ENCODE measurements around the gene ALX4.

Gene ALX4

DNA sequence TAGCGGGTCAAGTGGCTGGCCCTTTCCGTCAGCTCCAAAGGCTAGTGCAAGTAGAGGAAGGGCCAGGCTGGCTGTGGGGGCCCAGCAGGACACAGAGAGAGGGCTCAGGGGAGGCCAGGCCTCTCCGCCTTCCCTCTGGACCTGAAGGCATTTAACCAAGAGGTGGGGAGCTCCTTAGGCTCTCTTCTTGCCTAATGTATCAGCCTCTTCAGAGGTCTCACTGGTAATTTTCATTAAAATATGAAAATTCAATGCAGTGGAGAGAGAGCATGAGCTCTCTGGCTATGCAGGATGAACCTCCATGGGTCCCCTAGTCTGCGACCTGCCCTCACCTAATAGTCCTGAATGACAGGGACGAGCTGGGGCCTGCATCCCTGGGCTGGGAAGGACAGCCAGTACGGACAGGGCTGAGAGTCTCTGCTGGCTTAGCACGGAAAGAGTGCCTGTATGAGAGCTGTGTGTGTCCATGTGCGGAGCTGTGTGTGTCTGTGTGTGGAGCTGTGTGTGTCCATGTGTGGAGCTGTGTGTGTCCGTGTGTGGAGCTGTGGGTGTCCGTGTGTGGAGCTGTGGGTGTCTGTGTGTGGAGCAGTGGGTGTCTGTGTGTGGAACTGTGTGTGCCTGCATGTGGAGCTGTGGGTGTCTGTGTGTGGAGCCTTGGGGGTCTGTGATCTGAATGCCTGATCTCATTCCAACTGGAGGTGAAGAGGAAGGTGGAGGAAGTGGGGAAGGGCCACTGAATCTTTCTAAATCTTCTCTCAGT lies 2.4 kb downstream of the ALX4 start:
- Histone ChIP-seq H3K36me3 (ENCODE audit: insufficient read depth, low read length) (no peaks in the 10 kb centered on the region), H3K4me3 (ENCODE audit: low read length) (no peak overlapping the region), H3K4me1 (ENCODE audit: insufficient read depth, low read length) (peaks cover 4% of the 10 kb centered on the region), H3K9me3 (ENCODE audit: low read length) (peaks cover 5% of the 10 kb centered on the region), H2AFZ (ENCODE audit: low read depth, low read length) (no peak overlapping the region), H3K27me3 (ENCODE audit: insufficient read depth, low read length) (peaks cover 99% of the 10 kb centered on the region)

DNA sequence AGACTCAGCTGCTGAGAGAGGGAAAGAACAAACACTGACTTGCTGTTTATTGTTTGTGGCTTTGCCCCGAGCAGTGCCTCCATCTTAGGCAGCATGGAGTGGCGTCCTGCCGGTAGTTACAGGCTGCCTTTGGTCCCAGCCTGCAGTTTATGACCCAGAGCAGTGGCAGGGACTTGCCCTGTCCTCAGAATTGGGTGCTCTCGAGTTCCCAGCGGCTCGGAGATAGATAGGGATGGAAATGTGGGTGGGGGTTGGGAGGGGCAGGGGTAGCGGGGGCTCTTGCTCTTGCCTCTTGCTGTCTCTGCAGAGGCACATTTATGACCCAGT lies 3.1 kb downstream of the ALX4 start:
- Histone ChIP-seq H3K36me3 (ENCODE audit: insufficient read depth, low read length) (no peaks in the 10 kb centered on the region), H3K27me3 (ENCODE audit: insufficient read depth, low read length) (peaks cover 99% of the 10 kb centered on the region), H3K4me1 (ENCODE audit: insufficient read depth, low read length) (peaks cover 4% of the 10 kb centered on the region), H3K9me3 (ENCODE audit: low read length) (peaks cover 8% of the 10 kb centered on the region), H2AFZ (ENCODE audit: low read depth, low read length) (no peak overlapping the region), H3K4me3 (ENCODE audit: low read length) (no peak overlapping the region)

- Histone ChIP-seq H3K36me3 (ENCODE audit: insufficient read depth, low read length) (no peaks in the 10 kb centered on the region), H3K4me1 (ENCODE audit: insufficient read depth, low read length) (peaks cover 4% of the 10 kb centered on the region), H3K27me3 (ENCODE audit: insufficient read depth, low read length) (peaks cover 99% of the 10 kb centered on the region), H3K9me3 (ENCODE audit: low read length) (peaks cover 8% of the 10 kb centered on the region), H3K4me3 (ENCODE audit: low read length) (no peak overlapping the region), H2AFZ (ENCODE audit: low read depth, low read length) (no peak overlapping the region)
Measured at GRCh38 chr11:44306052-44306917, 3.7 kb downstream of the ALX4 start.

DNA sequence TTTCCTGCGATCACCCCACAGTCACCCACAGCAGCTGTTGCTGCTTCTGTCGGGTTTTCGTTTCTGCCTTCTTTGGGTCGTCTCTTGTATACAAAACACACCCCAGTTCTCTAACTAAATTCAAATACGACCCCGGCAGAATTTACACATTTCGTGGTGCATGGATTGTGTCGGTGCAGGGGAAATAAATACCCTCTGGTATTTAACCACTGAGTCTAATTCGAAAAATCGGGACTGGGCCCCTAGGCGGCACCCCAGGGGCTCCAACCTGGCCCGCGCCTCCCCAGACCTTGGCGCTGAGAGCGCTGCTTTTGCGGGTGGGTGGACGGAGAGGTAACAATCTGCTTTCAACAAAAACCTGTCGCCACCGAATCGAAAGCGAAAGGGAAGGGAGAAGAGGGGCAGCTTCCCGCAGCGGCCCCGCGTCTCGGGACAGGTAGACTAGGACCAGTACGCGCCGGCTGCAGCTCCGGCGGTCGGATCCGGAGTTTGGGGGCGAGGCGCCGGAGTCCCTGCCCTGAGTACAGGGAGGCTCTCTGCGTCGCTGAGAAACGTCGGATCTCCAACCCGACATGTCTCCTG lies 4.4 kb downstream of the ALX4 start:
- H3K4me1 ChIP-seq (ENCODE audit: insufficient read depth, low read length) = peaks cover 4% of the 10 kb centered on the region
- H2AFZ ChIP-seq (ENCODE audit: low read depth, low read length) = no peak overlapping the region
- no peak overlapping the region for H3K4me3 ChIP-seq (ENCODE audit: low read length)

GRCh38 chr11:44305026-44305469 lies 4.9 kb downstream of the ALX4 start:
- H3K4me1 ChIP-seq (ENCODE audit: insufficient read depth, low read length) = no peaks in the 10 kb centered on the region
- no peak overlapping the region for H2AFZ ChIP-seq (ENCODE audit: low read depth, low read length)
- no peaks in the 10 kb centered on the region for H3K36me3 ChIP-seq (ENCODE audit: insufficient read depth, low read length)
- H3K4me3 ChIP-seq (ENCODE audit: low read length) = no peak overlapping the region
- peaks cover 8% of the 10 kb centered on the region for H3K9me3 ChIP-seq (ENCODE audit: low read length)
- peaks cover 94% of the 10 kb centered on the region for H3K27me3 ChIP-seq (ENCODE audit: insufficient read depth, low read length)

More for the DNA sequence above, 4.4 kb downstream of the ALX4 start:
- H3K36me3 ChIP-seq (ENCODE audit: insufficient read depth, low read length) = no peaks in the 10 kb centered on the region
- peaks cover 8% of the 10 kb centered on the region for H3K9me3 ChIP-seq (ENCODE audit: low read length)
- peaks cover 97% of the 10 kb centered on the region for H3K27me3 ChIP-seq (ENCODE audit: insufficient read depth, low read length)

DNA sequence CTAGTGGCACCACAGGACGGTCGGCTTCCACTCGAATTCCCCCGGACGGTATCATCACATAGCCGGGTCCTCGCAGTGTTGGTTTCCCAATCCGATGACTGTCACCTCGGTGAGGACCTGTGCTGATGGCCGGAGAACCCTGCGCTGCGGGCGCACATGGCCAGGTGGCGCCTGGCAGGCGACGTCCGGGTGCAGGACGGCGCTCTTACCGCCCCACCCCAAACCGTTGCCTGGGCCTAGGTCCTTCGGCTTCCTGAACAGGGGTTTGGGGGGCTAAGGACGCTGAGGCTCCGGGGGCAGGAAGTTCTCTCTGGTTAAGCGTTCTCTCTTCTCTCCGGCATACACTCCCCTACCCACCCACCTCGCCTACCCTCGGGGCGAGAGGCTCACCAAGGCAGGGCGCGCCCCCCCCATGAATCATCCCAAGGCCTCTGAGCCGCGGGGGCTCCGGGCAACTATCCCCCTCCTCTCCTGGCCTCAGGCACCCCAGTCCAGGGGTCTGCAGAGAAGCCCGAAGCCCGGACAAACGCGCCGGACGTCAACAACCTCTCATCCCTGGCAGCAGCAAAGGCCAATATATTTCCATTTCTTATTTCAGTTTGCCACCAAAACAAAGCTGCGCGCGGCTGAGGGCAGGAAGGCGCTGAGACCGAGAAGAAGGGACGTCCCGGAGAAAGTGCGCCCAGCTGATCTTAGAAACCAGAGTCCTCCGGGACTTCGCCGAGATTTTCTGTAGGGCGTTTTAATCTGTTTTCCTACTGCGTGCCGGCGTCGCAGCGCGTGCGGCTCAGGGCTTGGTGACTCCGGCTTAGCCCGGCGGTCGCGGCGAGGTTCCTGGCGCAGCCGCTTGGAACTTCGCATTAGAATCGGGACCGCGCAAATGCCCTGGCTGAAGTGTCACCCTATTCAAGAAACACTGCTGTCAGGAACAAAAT lies 5.6 kb downstream of the ALX4 start:
- Histone ChIP-seq H2AFZ (ENCODE audit: low read depth, low read length) (no peak overlapping the region), H3K4me3 (ENCODE audit: low read length) (no peak overlapping the region), H3K36me3 (ENCODE audit: insufficient read depth, low read length) (no peaks in the 10 kb centered on the region), H3K9me3 (ENCODE audit: low read length) (peaks cover 8% of the 10 kb centered on the region), H3K27me3 (ENCODE audit: insufficient read depth, low read length) (peaks cover 93% of the 10 kb centered on the region), H3K4me1 (ENCODE audit: insufficient read depth, low read length) (no peaks in the 10 kb centered on the region)

GRCh38 chr11:44303401-44303938 lies 6.5 kb downstream of the ALX4 start:
- H3K36me3 ChIP-seq (ENCODE audit: insufficient read depth, low read length) = no peaks in the 10 kb centered on the region
- no peak overlapping the region for H3K4me3 ChIP-seq (ENCODE audit: low read length)
- H3K9me3 ChIP-seq (ENCODE audit: low read length) = peaks cover 8% of the 10 kb centered on the region
- H3K4me1 ChIP-seq (ENCODE audit: insufficient read depth, low read length) = no peaks in the 10 kb centered on the region
- no peak overlapping the region for H2AFZ ChIP-seq (ENCODE audit: low read depth, low read length)
- H3K27me3 ChIP-seq (ENCODE audit: insufficient read depth, low read length) = peaks cover 89% of the 10 kb centered on the region

DNA sequence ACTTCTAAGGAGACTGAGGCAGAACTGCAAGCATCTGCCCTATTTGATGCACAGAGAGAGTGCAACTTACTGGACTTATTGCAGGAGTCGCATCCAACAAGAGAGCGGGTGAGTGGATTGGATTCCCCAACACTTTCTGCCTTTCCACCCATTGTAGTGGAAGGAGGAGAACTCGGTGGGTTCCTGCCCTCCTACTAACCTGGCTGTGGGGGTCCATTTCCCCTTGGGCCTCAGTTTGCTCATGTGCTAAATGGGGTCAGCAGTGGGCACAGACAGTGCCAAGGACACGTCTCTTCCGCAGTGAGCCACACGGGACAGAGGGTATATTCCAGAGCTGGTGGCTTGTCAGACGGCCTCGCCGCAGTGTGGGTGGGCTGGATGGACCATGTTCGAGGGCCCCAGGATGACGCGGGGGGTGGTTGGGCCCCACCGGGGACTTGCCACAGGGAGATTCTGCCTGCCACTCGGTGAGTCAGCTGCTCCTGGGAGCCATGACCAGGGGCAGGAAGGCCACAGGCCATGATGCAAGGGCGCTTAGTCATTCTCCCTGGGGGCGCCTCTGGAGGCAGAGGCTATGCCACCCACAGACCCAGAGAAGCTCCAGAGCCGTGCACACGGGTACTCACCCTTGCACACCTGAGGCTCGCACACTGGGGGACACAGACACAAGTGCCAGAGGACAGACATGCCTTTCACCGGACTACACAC lies 8.2 kb downstream of the ALX4 start:
- H3K36me3 ChIP-seq (ENCODE audit: insufficient read depth, low read length) = no peaks in the 10 kb centered on the region
- H3K27me3 ChIP-seq (ENCODE audit: insufficient read depth, low read length) = peaks cover 71% of the 10 kb centered on the region
- no peak overlapping the region for H3K4me3 ChIP-seq (ENCODE audit: low read length)
- peaks cover 8% of the 10 kb centered on the region for H3K9me3 ChIP-seq (ENCODE audit: low read length)
- no peaks in the 10 kb centered on the region for H3K4me1 ChIP-seq (ENCODE audit: insufficient read depth, low read length)
- no peak overlapping the region for H2AFZ ChIP-seq (ENCODE audit: low read depth, low read length)

DNA sequence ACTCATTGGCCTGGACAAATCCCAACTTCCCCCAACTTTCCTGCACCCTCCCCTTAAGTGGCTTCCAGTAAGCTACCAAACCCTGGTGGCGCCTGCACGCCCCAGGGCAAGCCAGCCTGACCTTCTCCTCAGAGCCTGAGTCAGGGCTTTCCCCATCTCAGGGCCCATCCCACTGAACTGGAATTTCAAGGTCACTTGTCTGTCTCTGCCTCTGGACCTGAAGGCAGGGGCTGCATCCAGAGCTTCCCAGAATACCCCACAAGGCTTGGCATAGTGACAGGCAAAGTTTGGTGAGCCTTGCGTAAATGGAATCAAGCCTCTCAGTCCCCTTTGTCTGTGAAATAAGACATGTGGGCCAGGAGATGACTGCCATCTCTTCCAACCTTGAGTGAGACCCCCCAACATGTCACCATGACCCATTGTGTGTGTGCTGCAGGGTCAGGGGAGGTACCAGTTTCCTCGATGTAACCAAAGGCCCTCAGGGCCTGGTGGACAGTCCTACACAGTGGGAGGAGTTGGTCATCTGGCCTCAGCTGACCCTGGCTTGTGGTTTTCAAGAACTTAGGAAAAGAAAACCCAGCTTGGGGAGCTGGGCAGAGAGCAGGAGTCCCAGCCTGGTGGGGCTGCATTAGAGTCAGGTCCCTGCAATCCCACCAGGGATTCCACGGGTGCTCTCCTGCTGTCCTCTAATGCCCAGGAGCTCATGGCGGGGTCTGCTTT lies 8.9 kb downstream of the ALX4 start:
- Histone ChIP-seq H3K27me3 (ENCODE audit: insufficient read depth, low read length) (peaks cover 64% of the 10 kb centered on the region), H3K9me3 (ENCODE audit: low read length) (peaks cover 8% of the 10 kb centered on the region), H3K36me3 (ENCODE audit: insufficient read depth, low read length) (no peaks in the 10 kb centered on the region), H3K4me3 (ENCODE audit: low read length) (no peak overlapping the region), H2AFZ (ENCODE audit: low read depth, low read length) (no peak overlapping the region), H3K4me1 (ENCODE audit: insufficient read depth, low read length) (no peaks in the 10 kb centered on the region)

DNA sequence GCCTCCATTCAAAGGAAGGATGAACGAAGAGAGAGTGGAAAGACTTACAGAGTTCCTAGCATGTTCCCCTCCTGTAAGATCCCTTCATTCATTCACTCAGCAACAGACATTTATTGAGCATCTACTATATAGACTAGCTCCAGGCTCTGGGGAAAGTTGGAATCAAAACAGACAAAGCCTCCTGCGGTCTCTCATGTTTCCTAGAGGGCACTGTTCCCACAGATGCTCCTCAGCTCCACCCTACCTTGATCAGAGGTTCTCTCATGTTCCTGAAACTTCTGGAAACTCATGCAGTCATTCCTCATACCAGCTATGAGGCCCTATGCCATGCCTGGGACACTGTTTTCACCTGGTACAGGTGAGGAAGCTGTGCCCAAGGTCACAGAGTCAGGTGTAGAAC lies 11.1 kb downstream of the ALX4 start:
- Histone ChIP-seq H3K27me3 (ENCODE audit: insufficient read depth, low read length) (peaks cover 43% of the 10 kb centered on the region), H2AFZ (ENCODE audit: low read depth, low read length) (no peak overlapping the region), H3K4me1 (ENCODE audit: insufficient read depth, low read length) (no peaks in the 10 kb centered on the region), H3K4me3 (ENCODE audit: low read length) (no peak overlapping the region), H3K36me3 (ENCODE audit: insufficient read depth, low read length) (no peaks in the 10 kb centered on the region), H3K9me3 (ENCODE audit: low read length) (peaks cover 8% of the 10 kb centered on the region)

DNA sequence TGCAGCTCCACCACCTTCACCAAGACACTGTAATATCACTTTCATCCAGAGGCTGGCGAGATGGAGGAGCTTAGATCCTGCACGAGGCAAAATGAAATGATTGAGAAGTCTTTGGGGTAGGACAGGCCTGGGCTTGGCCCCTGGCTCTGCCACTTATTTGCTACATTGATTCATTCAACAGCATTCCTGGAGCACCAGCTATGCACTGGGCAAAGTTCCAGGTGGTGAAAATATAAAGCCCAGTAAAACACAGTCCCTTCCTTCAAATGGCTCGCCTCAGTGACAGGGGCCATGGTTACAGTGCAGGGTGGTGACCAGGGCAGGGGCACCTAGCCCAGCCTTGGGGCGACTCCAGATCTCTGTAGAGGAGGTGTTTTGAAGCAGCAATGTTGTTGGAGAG lies 19.7 kb downstream of the ALX4 start:
- Histone ChIP-seq H3K36me3 (ENCODE audit: insufficient read depth, low read length) (no peaks in the 10 kb centered on the region), H3K27me3 (ENCODE audit: insufficient read depth, low read length) (peaks cover 9% of the 10 kb centered on the region), H3K4me3 (ENCODE audit: low read length) (no peak overlapping the region), H3K9me3 (ENCODE audit: low read length) (no peaks in the 10 kb centered on the region), H3K4me1 (ENCODE audit: insufficient read depth, low read length) (no peaks in the 10 kb centered on the region), H2AFZ (ENCODE audit: low read depth, low read length) (no peak overlapping the region)

All from neuron (in vitro differentiated cells).